Endothelial cell of umbilical vein (primary cell): Measurements from ENCODE around the gene NFATC3. TPM values are rescaled to one million over a fixed set of nuclear protein-coding genes. Genes with fewer than 3 reads are reported as not detected.
"Not testable (repeated sequence)": the region's sequence is repeated elsewhere in the genome, so short reads cannot be mapped to it uniquely, and the experiment has no call there.

Experiments used
- BruUV-seq: library from RNA; stranded (reverse); fragments of 400-500 nt; replicated peaks from 2 replicates; lab custom pipeline; 2021; lab: Mats Ljungman, UMichigan
- CTCF ChIA-PET: fragments of 300-600, 350-600 bp; sonication (Branson Sonifier 250); formaldehyde crosslinking; loops from one replicate; lab custom pipeline; 2021; ENCODE audit warnings: antibody characterized with exemption, inconsistent platforms; lab: Charles Lee
- POLR2A ChIA-PET: fragments of 300-600, 350-600 bp; sonication (Branson Sonifier 250); formaldehyde crosslinking; loops from one replicate; lab custom pipeline; 2021; ENCODE audit warnings: antibody characterized with exemption, inconsistent platforms; lab: Charles Lee
- DNase-seq: peaks from one replicate; pipeline ENCODE4 v3.0.0-alpha.2; 2011; ENCODE audit warnings: low read depth, low spot score
- FAIRE-seq: peaks from 2 replicates; lab custom pipeline; 2011; peaks lifted over from hg19 to GRCh38; lab: Jason Lieb, UNC
- H2AFZ ChIP-seq: 2 replicates; pipeline ENCODE4 v1.6.0; 2012; ENCODE audit warnings: low read depth, low read length, control low read depth, inconsistent platforms
- H3K27ac ChIP-seq: 2 replicates; pipeline ENCODE4 v1.5.1; 2011; ENCODE audit warnings: low read depth, mild to moderate bottlenecking, control low read depth, low read length, moderate library complexity; ENCODE audit not compliant: insufficient read depth
- H3K27me3 ChIP-seq, 2 experiments: 2 replicates each; pipeline versions ENCODE4 v1.6.0 to v1.6.1; 2011; ENCODE audit warnings: low read length in 2 of 2, mixed read lengths in 1 of 2; ENCODE audit not compliant: control insufficient read depth in 2 of 2, insufficient read depth in 2 of 2
- H3K36me3 ChIP-seq, 2 experiments: 2 replicates in 1 of 2; 3 replicates in 1 of 2; pipeline ENCODE4 v1.5.1; 2011; ENCODE audit warnings: low read length in 2 of 2, mild to moderate bottlenecking in 1 of 2, moderate library complexity in 1 of 2; ENCODE audit not compliant: control insufficient read depth in 2 of 2, insufficient read depth in 2 of 2; ENCODE audit errors: extremely low read depth in 1 of 2
- H3K4me1 ChIP-seq: 3 replicates; pipeline ENCODE4 v1.5.1; 2011; ENCODE audit warnings: mild to moderate bottlenecking, low read length; ENCODE audit not compliant: control insufficient read depth, insufficient read depth; ENCODE audit errors: extremely low read depth
- H3K4me2 ChIP-seq: 2 replicates; pipeline ENCODE4 v1.6.1; 2011; ENCODE audit warnings: low read length, control low read depth, mixed read lengths; ENCODE audit not compliant: insufficient read depth
- H3K4me3 ChIP-seq, 3 experiments: fragments of 200-600 bp in 1 of 3; sonication (generic), shearing (Covaris generic) in 1 of 3; replicated peaks in 1 of 3; 2 replicates each; pipeline ENCODE4 v1.5.1; 2011 to 2016; ENCODE audit warnings: control low read depth in 3 of 3, low read length in 3 of 3, mild to moderate bottlenecking in 2 of 3, inconsistent platforms in 1 of 3, low read depth in 1 of 3, moderate library complexity in 1 of 3; ENCODE audit not compliant: insufficient read depth in 1 of 3
- H3K79me2 ChIP-seq: 2 replicates; pipeline ENCODE4 v1.6.0; 2012; ENCODE audit warnings: low read length, inconsistent platforms; ENCODE audit not compliant: control insufficient read depth, insufficient read depth
- H3K9ac ChIP-seq: replicated peaks from 2 replicates; pipeline ENCODE3; 2011; ENCODE audit warnings: low read length, control low read depth; ENCODE audit not compliant: insufficient read depth; ENCODE audit errors: extremely low read depth
- H3K9me1 ChIP-seq: replicated peaks from 3 replicates; pipeline ENCODE4 v1.6.0; 2011; ENCODE audit warnings: mild to moderate bottlenecking, low read length; ENCODE audit not compliant: control insufficient read depth, insufficient read depth; ENCODE audit errors: extremely low read depth
- H3K9me3 ChIP-seq: replicated peaks from 2 replicates; pipeline ENCODE4 v1.5.1; 2012; ENCODE audit warnings: low read length, inconsistent platforms; ENCODE audit not compliant: control insufficient read depth, insufficient read depth
- H4K20me1 ChIP-seq: replicated peaks from 2 replicates; pipeline ENCODE3; 2011; ENCODE audit warnings: mild to moderate bottlenecking, low read length; ENCODE audit not compliant: control insufficient read depth, insufficient read depth; ENCODE audit errors: extremely low read depth
- EZH2 ChIP-seq: IDR thresholded peaks from 2 replicates; pipeline ENCODE4 v1.6.1; 2012; ENCODE audit warnings: borderline replicate concordance, low read depth, mild to moderate bottlenecking, moderate library complexity, low read length, inconsistent platforms; ENCODE audit not compliant: severe bottlenecking
- GATA2 ChIP-seq: IDR thresholded peaks from 2 replicates; pipeline ENCODE4 v1.7.0; 2011; ENCODE audit warnings: low read depth, mild to moderate bottlenecking, moderate library complexity, mixed read lengths, low read length; ENCODE audit not compliant: insufficient read length, insufficient read depth
- JUN ChIP-seq: IDR thresholded peaks from 2 replicates; pipeline ENCODE4 v1.6.1; 2011; ENCODE audit warnings: borderline replicate concordance, low read depth; ENCODE audit not compliant: insufficient read length, insufficient read depth
- MYC ChIP-seq: IDR thresholded peaks from one replicate; pipeline ENCODE4 v1.6.1; 2011; ENCODE audit warnings: mild to moderate bottlenecking, low read depth, low read length
- dilution Hi-C: fragments of 300-500 bp; cut with MboI; formaldehyde crosslinking; loops from one replicate; pipeline ENCODE4 v1.15.0; 2019; ENCODE audit warnings: low sequenced_read_pairs; ENCODE audit not compliant: extremely low pct_ligation_motif_present
- intact Hi-C: fragments of 100-400 bp; cut with micrococcal nuclease; formaldehyde crosslinking; loops from one replicate; pipeline ENCODE4 v1.10.0; 2022
- polyA plus RNA-seq, 4 experiments: library from polyadenylated mRNA; depleted of rRNA in 3 of 4; stranded (reverse) in 3 of 4; unstranded in 1 of 4; fragments of >200 nt; gene quantifications; 2 replicates each; pipeline versions ENCODE4 v1.2.1 to v1.2.3, GENCODE V29; 2011 to 2012; ENCODE audit warnings: missing spikeins in 1 of 4
- total RNA-seq: library from RNA; stranded (reverse); gene quantifications from 2 replicates; pipeline ENCODE4 v1.2.3, GENCODE V29; 2021
- TF ChIP-seq, protein P1 (sequence below), 2 donors: IDR thresholded peaks; 1 replicate in 1 of 2; 2 replicates in 1 of 2; pipeline ENCODE4 v1.5.1; 2011; ENCODE audit warnings: low read length in 2 of 2, mild to moderate bottlenecking in 2 of 2, moderate library complexity in 2 of 2, control low read depth in 1 of 2, inconsistent platforms in 1 of 2, low read depth in 1 of 2; ENCODE audit not compliant: insufficient read depth in 1 of 2; ENCODE audit errors: extremely low read depth in 1 of 2

The NFATC3 gene
- total and polyA plus RNA-seq, 2 donors (not counting 3 experiments of a cell fraction or from before 2014, with no cell fraction given) = 15.6 to 33.1 TPM

DNA sequence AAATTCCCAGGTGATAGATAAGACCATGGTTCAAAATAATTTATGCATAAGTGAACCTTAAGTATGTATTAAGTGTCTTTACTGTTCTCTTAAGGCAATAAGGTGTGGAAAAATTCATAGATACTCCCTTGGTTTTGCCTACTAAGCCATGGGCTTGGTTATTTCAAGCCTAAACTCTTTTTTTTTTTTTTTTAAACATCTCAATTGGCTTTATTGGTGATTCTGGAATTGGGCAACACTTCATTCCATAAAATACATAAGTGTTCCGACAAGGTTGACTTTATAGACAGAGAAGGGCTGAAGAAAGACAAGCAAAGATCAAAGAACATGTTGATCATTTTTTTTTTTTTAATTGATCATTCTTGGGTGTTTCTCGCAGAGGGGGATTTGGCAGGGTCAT, 77.2 kb downstream of the NFATC3 start:
- FAIRE-seq = no peak
- intact Hi-C loops = no loop called here
- no peak for TF ChIP-seq GATA2
- TF ChIP-seq JUN = no peak
- no peak for TF ChIP-seq EZH2
- TF ChIP-seq, protein P1, sequence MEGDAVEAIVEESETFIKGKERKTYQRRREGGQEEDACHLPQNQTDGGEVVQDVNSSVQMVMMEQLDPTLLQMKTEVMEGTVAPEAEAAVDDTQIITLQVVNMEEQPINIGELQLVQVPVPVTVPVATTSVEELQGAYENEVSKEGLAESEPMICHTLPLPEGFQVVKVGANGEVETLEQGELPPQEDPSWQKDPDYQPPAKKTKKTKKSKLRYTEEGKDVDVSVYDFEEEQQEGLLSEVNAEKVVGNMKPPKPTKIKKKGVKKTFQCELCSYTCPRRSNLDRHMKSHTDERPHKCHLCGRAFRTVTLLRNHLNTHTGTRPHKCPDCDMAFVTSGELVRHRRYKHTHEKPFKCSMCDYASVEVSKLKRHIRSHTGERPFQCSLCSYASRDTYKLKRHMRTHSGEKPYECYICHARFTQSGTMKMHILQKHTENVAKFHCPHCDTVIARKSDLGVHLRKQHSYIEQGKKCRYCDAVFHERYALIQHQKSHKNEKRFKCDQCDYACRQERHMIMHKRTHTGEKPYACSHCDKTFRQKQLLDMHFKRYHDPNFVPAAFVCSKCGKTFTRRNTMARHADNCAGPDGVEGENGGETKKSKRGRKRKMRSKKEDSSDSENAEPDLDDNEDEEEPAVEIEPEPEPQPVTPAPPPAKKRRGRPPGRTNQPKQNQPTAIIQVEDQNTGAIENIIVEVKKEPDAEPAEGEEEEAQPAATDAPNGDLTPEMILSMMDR (IDR thresholded peaks at IDR 0.05; ENCODE audit: extremely low read depth in 1 of 2, insufficient read depth in 1 of 2, low read depth in 1 of 2, low read length in 2 of 2) = no peak
- TF ChIP-seq MYC = no peak
- no peaks in the 10 kb centered on the region for H3K9me1 ChIP-seq
- ChIA-PET POLR2A (no interaction called here), CTCF (no interaction called here)
- H3K27me3 ChIP-seq = no peaks in the 10 kb centered on the region
- no peak overlapping the region for H3K4me2 ChIP-seq
- H3K9ac ChIP-seq = no peak overlapping the region
- no peaks in the 10 kb centered on the region for H4K20me1 ChIP-seq
- no peak overlapping the region for H2AFZ ChIP-seq
- H3K9me3 ChIP-seq = no peaks in the 10 kb centered on the region
- H3K4me1 ChIP-seq = no peaks in the 10 kb centered on the region
- H3K27ac ChIP-seq = no peak overlapping the region
- no TSS peak for BruUV-seq
- H3K4me3 ChIP-seq = no peak overlapping the region
- H3K36me3 ChIP-seq = peaks cover 0 to 3% of the 10 kb centered on the region in 2 experiments
- dilution Hi-C loops = no loop called here
- no peaks in the 10 kb centered on the region for H3K79me2 ChIP-seq
- DNase-seq = no peak

GRCh38 chr16:68163275-68163674, 78.1 kb downstream of the NFATC3 start:
- H2AFZ ChIP-seq, H3K27ac ChIP-seq, H3K4me2 ChIP-seq, H3K4me3 ChIP-seq, H3K27me3 ChIP-seq, H4K20me1 ChIP-seq, intact Hi-C loops, H3K9me1 ChIP-seq, H3K36me3 ChIP-seq, DNase-seq, CTCF ChIA-PET, FAIRE-seq, H3K79me2 ChIP-seq, BruUV-seq, H3K9me3 ChIP-seq, H3K4me1 ChIP-seq, POLR2A ChIA-PET, dilution Hi-C loops, H3K9ac ChIP-seq: not testable (repeated sequence)
